Measurements from ENCODE around the gene EHD3.

EHD3 gene

DNA sequence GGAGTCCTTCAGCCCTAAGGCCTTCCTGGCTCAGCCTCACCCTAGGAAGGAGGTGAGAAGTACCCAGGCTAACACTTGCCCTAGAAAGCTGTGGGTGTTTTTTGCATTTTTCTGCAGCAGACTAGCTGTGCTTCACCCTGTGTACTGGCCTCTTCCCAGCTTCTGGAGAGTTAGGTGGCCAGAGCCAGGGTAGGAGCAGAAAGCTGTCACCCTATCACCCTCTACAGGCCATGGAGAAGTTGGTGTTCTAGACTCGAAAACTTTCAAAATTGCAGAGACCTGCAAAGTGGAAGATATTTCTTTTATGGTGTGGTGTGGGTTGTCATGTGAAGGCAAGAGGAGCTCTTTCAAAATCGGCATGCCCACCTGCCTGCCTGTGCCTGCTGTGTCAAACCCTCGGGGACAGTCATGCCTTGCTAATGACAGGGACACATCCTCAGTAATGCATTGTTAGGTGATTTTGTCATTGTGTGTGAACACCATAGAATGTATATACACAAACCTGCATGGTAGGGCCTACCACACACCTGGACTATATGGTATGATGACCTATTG is 29.8 kb downstream of the EHD3 start:
- no peak overlapping the region for H3K4me3 ChIP-seq (ENCODE audit: low read depth, low read length)
- TF ChIP-seq, protein P1, sequence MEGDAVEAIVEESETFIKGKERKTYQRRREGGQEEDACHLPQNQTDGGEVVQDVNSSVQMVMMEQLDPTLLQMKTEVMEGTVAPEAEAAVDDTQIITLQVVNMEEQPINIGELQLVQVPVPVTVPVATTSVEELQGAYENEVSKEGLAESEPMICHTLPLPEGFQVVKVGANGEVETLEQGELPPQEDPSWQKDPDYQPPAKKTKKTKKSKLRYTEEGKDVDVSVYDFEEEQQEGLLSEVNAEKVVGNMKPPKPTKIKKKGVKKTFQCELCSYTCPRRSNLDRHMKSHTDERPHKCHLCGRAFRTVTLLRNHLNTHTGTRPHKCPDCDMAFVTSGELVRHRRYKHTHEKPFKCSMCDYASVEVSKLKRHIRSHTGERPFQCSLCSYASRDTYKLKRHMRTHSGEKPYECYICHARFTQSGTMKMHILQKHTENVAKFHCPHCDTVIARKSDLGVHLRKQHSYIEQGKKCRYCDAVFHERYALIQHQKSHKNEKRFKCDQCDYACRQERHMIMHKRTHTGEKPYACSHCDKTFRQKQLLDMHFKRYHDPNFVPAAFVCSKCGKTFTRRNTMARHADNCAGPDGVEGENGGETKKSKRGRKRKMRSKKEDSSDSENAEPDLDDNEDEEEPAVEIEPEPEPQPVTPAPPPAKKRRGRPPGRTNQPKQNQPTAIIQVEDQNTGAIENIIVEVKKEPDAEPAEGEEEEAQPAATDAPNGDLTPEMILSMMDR (IDR thresholded peaks at IDR 0.05; ENCODE audit: low read depth, low read length), result no peak

DNA sequence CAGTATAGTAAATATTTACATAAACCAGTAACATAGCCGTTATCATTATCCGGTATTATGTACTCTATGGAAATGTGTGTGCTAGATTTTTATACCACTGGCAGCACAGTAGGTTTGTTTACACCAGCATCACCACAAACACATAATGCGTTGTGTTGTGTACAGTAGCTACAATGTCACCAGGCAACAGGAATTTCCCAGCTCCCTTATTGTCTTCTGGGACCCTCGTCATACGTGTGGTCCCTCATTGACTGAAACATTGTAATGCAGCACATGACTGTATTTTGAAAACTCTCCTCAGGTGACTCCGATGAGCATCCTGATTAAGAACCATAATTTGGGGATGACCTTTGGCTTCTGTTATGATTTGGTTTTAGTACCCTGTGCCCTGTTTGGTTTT is 31.3 kb downstream of the EHD3 start:
- TF ChIP-seq, protein P1 (IDR thresholded peaks at IDR 0.05; ENCODE audit: low read depth, low read length), result no peak
- H3K4me3 ChIP-seq (ENCODE audit: low read depth, low read length), result no peak overlapping the region

DNA sequence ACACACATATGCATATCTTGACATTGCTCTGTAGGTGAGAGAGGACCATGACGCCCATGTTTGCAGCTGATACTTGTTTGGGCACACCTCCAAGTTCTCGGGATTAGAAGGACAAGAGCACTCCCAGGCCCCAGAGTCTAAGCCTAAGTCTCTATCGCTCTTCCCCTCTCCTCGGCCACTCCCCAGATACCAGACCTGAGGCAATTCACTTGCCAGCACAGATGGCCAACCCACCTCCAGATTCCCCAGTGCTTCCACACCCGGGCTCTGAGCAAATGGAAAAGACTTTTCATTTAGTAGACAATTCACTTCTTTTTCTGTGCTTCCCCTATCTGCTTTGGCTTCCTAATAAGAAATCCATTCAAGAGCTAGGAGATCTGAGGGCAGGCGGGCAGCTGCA is 32.9 kb downstream of the EHD3 start:
- TF ChIP-seq, protein P1 (IDR thresholded peaks at IDR 0.05; ENCODE audit: low read depth, low read length), result no peak

DNA sequence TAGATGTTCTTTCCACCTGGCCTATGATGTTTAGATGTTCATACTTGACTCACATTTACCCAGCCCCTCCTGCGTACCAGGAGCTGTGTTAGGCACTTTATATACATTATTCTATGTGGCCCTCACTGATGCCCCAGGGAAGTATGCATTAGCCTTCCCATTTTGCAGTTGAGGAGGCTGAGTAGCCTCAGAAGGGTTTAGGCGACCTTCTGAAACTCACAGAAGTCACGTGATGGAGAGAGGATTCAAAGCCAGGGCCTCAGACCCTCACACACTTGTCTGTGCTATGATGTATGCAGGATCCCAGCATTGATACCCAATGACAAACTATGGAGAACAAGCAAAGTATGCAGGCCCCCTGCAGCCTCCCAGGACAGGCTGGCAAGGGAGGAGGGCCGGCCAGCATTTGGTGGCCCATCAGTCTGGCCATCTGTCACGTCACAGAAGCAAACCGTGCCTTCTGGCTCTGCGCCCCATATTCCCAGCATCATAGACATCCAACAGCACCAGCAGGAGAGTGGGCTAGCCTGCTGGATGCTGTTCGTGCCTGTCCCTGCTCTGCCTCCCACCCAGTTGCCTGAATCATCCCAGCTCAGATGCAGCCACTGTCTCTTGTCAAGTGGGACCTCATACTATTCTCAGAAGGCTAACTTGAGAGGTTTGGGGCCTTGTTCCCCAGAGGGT is 33.6 kb downstream of the EHD3 start:
- TF ChIP-seq, protein P1 (IDR thresholded peaks at IDR 0.05; ENCODE audit: low read depth, low read length), result no peak
- H3K4me3 ChIP-seq (ENCODE audit: low read depth, low read length), result no peak overlapping the region

More for the DNA sequence above, 32.9 kb downstream of the EHD3 start:
- H3K4me3 ChIP-seq (ENCODE audit: low read depth, low read length), result no peak overlapping the region

DNA sequence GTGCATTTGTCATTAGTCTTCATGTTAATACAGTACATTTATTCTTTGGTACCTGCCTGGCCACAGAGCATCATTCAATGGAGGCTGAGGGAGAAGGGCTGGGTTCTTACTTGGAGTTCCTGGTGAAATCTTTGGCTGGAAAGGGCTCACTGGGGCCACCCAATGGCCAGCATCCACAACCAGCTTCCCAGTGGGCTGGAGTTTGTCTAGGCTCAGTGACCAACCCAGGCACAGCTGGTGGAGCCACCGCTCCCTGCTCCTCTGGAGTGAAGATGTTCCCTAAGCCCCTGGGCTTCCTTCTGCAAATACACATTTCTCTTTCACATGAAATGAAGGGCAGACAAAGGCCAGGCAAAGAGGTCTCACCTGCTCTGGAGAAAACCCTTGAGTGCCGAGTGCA is 34.4 kb downstream of the EHD3 start:
- H3K4me3 ChIP-seq (ENCODE audit: low read depth, low read length), result no peak overlapping the region
- TF ChIP-seq, protein P1 (IDR thresholded peaks at IDR 0.05; ENCODE audit: low read depth, low read length), result no peak

DNA sequence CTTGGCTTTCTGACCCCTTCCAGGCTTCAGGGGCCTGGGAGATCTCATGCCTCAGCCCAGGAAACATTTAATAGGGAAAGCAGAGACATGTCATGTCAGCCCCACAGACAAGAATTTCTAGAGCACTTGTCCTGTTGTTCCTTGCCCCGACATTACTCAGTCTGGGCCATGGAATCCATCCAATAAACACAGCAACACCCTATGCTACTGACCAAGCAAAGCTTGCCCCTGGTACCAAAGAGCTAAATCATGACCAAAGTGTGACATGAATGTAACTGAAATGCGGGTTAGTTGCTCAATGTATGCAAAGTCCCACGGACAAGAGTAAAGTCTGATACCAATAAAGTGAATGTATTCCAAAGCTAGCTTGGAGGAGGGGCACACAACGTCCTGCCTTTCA is 35.1 kb downstream of the EHD3 start:
- TF ChIP-seq, protein P1 (IDR thresholded peaks at IDR 0.05; ENCODE audit: low read depth, low read length), result no peak
- no peak overlapping the region for H3K4me3 ChIP-seq (ENCODE audit: low read depth, low read length)

DNA sequence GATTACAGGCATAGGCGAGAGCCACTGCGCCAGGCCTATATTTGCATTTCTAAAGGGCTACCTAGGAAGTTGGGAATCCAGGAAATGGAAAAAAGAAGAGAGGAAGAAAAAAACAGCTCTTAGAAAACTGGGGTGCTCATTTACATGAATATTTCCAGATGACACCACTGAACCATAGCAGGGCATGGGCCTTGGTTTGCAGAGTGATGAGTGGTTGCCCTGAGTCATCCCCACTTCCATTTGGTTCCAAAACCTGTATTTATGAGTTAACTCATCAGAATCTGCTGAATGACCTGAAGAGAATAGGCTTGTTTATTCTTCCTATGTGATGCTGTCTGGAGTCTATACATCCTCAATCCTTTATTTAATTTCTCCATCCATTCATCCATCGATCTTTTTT is 36.2 kb downstream of the EHD3 start:
- no peak overlapping the region for H3K4me3 ChIP-seq (ENCODE audit: low read depth, low read length)
- TF ChIP-seq, protein P1 (IDR thresholded peaks at IDR 0.05; ENCODE audit: low read depth, low read length), result no peak

All from WI38 (cell line).